GM18868 (cell line): ENCODE results near the gene CABS1.

ENCODE experiments used
- ATAC-seq: cut with Tn5 transposase; IDR thresholded peaks from one replicate; pipeline ENCODE4 v1.9.1; 2021; ENCODE audit warnings: mild to moderate bottlenecking, moderate library complexity; ENCODE audit not compliant: unreplicated experiment

CABS1 gene

GRCh38 chr4:70380578-70380977, 45.8 kb downstream of the CABS1 start:
- no peak for ATAC-seq

- ATAC-seq, result no peak
Observed at GRCh38 chr4:70382691-70383181, 48.0 kb downstream of the CABS1 start, which contains the start of gene SMR3B. Gene SMR3B, plus strand, starts transcription at chr4:70383131. Its CDS starts 1,380 bp downstream, at chr4:70384511.
